Tibial nerve (tissue), 4 donors: ENCODE results near the gene BIK.

Source experiments
- CTCF ChIP-seq, 5 experiments: fragments of 200-600 bp in 3 of 5; fragments of 450-650 bp in 2 of 5; sonication (generic) in 3 of 5; IDR thresholded peaks; one replicate each; pipeline ENCODE4 v1.5.1; 2016 to 2019; ENCODE audit warnings: antibody characterized with exemption in 5 of 5, mild to moderate bottlenecking in 3 of 5, moderate library complexity in 2 of 5
- EP300 ChIP-seq, 2 donors: sonication (generic); formaldehyde crosslinking; IDR thresholded peaks; one replicate each; pipeline ENCODE4 v1.6.1; 2017; ENCODE audit warnings: antibody characterized with exemption in 2 of 2, mild to moderate bottlenecking in 1 of 2
- POLR2A ChIP-seq, 2 donors: fragments of 450-650 bp; IDR thresholded peaks; one replicate each; pipeline ENCODE4 v1.6.1; 2017; ENCODE audit warnings: antibody characterized with exemption in 2 of 2, mild to moderate bottlenecking in 2 of 2, moderate library complexity in 2 of 2

- TF ChIP-seq CTCF (IDR thresholded peaks at IDR 0.05) (no peak), EP300 (IDR thresholded peaks at IDR 0.05) (no peak), POLR2A (IDR thresholded peaks at IDR 0.05) (no peak)
Observed at GRCh38 chr22:43135565-43135964, 25.0 kb downstream of the BIK start.
